ENCODE results near the gene NSG1. TPM values are rescaled to one million over a fixed set of nuclear protein-coding genes. Genes with fewer than 3 reads are reported as not detected.

NSG1 gene
- total and polyA plus RNA-seq, 9 donors, result 9.9 to 103 (median 39.6) TPM

DNA sequence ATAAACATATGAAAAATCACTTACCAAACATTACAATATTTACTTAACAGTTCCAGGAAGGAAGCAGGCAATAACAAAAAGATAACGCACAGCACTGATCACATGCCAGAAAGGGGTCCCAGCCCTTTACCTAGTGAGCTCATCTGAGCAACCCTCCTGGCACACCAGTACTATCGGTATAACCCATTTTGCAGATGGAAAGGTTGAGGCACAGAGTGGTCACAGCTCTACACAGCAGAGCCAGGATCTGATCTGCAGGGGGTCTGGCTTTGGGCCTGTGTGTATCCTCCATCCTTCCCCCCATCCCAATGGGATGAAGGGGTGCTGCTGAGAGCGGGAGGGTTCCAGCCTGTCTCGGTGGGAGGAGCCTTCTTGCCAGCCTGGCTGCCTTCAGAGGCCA lies 5.0 kb downstream of the NSG1 start:
- no peak overlapping the region for H3K4me3 ChIP-seq
- peaks cover 4% of the 10 kb centered on the region for H3K4me1 ChIP-seq (ENCODE audit: insufficient read depth)
- DNase-seq, result no peak
- no peaks in the 10 kb centered on the region for H3K36me3 ChIP-seq
- TF ChIP-seq POLR2A (IDR thresholded peaks at IDR 0.05), result no peak
- 48 to 72% (median 52%) methylated on average over 4 of the region's 4 CpGs for WGBS, 3 donors
- H3K9me3 ChIP-seq, result no peaks in the 10 kb centered on the region
- intact Hi-C loops (cut with DNase I), result no loop called here
- no peaks in the 10 kb centered on the region for H3K27me3 ChIP-seq
- H3K27ac ChIP-seq, result no peak overlapping the region

- Histone ChIP-seq H3K4me1 (ENCODE audit: insufficient read depth) (peaks cover 4% of the 10 kb centered on the region), H3K27ac (no peak overlapping the region), H3K27me3 (no peaks in the 10 kb centered on the region), H3K36me3 (no peaks in the 10 kb centered on the region), H3K4me3 (no peak overlapping the region), H3K9me3 (no peaks in the 10 kb centered on the region)
- TF ChIP-seq EP300 (IDR thresholded peaks at IDR 0.05), result no peak
- TF ChIP-seq, protein P1, sequence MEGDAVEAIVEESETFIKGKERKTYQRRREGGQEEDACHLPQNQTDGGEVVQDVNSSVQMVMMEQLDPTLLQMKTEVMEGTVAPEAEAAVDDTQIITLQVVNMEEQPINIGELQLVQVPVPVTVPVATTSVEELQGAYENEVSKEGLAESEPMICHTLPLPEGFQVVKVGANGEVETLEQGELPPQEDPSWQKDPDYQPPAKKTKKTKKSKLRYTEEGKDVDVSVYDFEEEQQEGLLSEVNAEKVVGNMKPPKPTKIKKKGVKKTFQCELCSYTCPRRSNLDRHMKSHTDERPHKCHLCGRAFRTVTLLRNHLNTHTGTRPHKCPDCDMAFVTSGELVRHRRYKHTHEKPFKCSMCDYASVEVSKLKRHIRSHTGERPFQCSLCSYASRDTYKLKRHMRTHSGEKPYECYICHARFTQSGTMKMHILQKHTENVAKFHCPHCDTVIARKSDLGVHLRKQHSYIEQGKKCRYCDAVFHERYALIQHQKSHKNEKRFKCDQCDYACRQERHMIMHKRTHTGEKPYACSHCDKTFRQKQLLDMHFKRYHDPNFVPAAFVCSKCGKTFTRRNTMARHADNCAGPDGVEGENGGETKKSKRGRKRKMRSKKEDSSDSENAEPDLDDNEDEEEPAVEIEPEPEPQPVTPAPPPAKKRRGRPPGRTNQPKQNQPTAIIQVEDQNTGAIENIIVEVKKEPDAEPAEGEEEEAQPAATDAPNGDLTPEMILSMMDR (IDR thresholded peaks at IDR 0.05), result no peak
- no peak for TF ChIP-seq POLR2A (IDR thresholded peaks at IDR 0.05)
- WGBS, 3 donors, result 82 to 90% (median 89%) methylated on average over 13 of the region's 13 CpGs
- no peak for DNase-seq
- intact Hi-C loops (cut with DNase I), result no loop called here
These were observed 5.7 kb downstream of the NSG1 start for GRCh38 chr4:4392501-4393183.

DNA sequence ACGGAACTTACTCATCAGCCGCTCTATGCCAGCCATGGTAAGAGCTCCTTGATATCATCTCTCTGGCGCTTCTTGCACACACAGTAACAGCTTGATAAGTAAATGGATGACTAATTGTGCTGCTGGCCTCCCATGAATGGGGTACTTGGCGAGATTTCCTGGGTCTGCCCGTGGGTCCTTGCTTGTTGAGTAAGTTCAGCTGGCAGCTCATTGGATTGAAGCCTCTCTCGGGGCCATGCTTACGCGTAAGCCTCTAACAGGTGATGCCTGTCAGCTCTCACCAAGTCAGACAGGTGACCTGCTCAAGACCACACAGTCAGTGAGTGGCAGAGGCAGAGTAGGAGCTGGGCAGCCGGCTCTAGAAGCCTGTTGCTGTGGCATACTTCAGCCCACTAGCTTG lies 7.7 kb downstream of the NSG1 start:
- Histone ChIP-seq H3K4me1 (ENCODE audit: insufficient read depth) (no peaks in the 10 kb centered on the region), H3K36me3 (no peaks in the 10 kb centered on the region), H3K9me3 (no peaks in the 10 kb centered on the region), H3K27me3 (no peaks in the 10 kb centered on the region), H3K4me3 (no peak overlapping the region), H3K27ac (no peak overlapping the region)
- TF ChIP-seq POLR2A (IDR thresholded peaks at IDR 0.05) (no peak), EP300 (IDR thresholded peaks at IDR 0.05) (no peak)
- TF ChIP-seq, protein P1 (IDR thresholded peaks at IDR 0.05), result no peak
- DNase-seq, result no peak
- intact Hi-C loops (cut with DNase I), result no loop called here
- WGBS, 3 donors, result 56 to 75% (median 73%) methylated on average over 9 of the region's 9 CpGs

- Histone ChIP-seq H3K27ac (no peak overlapping the region), H3K4me3 (no peak overlapping the region), H3K27me3 (no peaks in the 10 kb centered on the region), H3K36me3 (no peaks in the 10 kb centered on the region), H3K4me1 (ENCODE audit: insufficient read depth) (no peaks in the 10 kb centered on the region), H3K9me3 (no peaks in the 10 kb centered on the region)
- DNase-seq, result no peak
- WGBS, 3 donors, result 70 to 83% (median 78%) methylated on average over 9 of the region's 9 CpGs
- TF ChIP-seq EP300 (IDR thresholded peaks at IDR 0.05) (no peak), POLR2A (IDR thresholded peaks at IDR 0.05) (no peak)
- TF ChIP-seq, protein P1 (IDR thresholded peaks at IDR 0.05), result no peak
- intact Hi-C loops (cut with DNase I), result no loop called here
These were observed 8.5 kb downstream of the NSG1 start for GRCh38 chr4:4395371-4395770.

- TF ChIP-seq POLR2A (IDR thresholded peaks at IDR 0.05), result no peak
- H3K36me3 ChIP-seq, result no peaks in the 10 kb centered on the region
- H3K4me3 ChIP-seq, result no peak overlapping the region
- WGBS, 3 donors, result 13 to 23% (median 20%) methylated on average over 25 to 26 of the region's 26 CpGs
- no peaks in the 10 kb centered on the region for H3K27me3 ChIP-seq
- H3K9me3 ChIP-seq, result no peaks in the 10 kb centered on the region
- intact Hi-C loops (cut with DNase I), result no loop called here
- no peaks in the 10 kb centered on the region for H3K4me1 ChIP-seq (ENCODE audit: insufficient read depth)
- H3K27ac ChIP-seq, result no peak overlapping the region
- peak in 2 of 5 donors; percentile 44 to 45 for DNase-seq
These were observed 9.1 kb downstream of the NSG1 start for GRCh38 chr4:4395849-4396627.
